Mesenchymal stem cell (in vitro differentiated cells and primary cell): ENCODE data around the gene TUBB4B.

ENCODE experiments used
- DNase-seq: peaks from one replicate; pipeline ENCODE4 v3.0.0-alpha.2; 2013
- H2AFZ ChIP-seq: one replicate; pipeline ENCODE4 v1.6.1; 2013; ENCODE audit warnings: low read depth, mild to moderate bottlenecking, control low read depth, inconsistent platforms, low read length, moderate library complexity
- H2AK5ac ChIP-seq: 2 replicates; pipeline ENCODE4 v1.6.1; 2013; ENCODE audit warnings: low read length, moderate library complexity, mild to moderate bottlenecking, inconsistent platforms; ENCODE audit not compliant: severe bottlenecking
- H2BK120ac ChIP-seq: one replicate; pipeline ENCODE4 v1.6.1; 2013; ENCODE audit warnings: low read depth, mild to moderate bottlenecking, inconsistent platforms, low read length, moderate library complexity
- H2BK12ac ChIP-seq, 2 experiments: one replicate each; pipeline ENCODE4 v1.6.1; 2013; ENCODE audit warnings: inconsistent platforms in 2 of 2, low read length in 2 of 2, mild to moderate bottlenecking in 2 of 2, moderate library complexity in 2 of 2, control low read depth in 1 of 2
- H2BK15ac ChIP-seq: one replicate; pipeline ENCODE4 v1.6.1; 2013; ENCODE audit warnings: mild to moderate bottlenecking, low read depth, inconsistent platforms; ENCODE audit not compliant: poor library complexity, severe bottlenecking
- H2BK5ac ChIP-seq: 2 replicates; pipeline ENCODE4 v1.6.1; 2013; ENCODE audit warnings: low read depth, mild to moderate bottlenecking, low read length, control low read depth, inconsistent platforms; ENCODE audit not compliant: poor library complexity, severe bottlenecking
- H3K14ac ChIP-seq, 2 experiments: one replicate each; pipeline ENCODE4 v1.6.1; 2013; ENCODE audit warnings: inconsistent platforms in 2 of 2, low read length in 2 of 2, control low read depth in 1 of 2, mild to moderate bottlenecking in 1 of 2, moderate library complexity in 1 of 2
- H3K18ac ChIP-seq, 2 experiments: one replicate each; pipeline ENCODE4 v1.6.1; 2013; ENCODE audit warnings: inconsistent platforms in 2 of 2, low read length in 2 of 2, control low read depth in 1 of 2, low read depth in 1 of 2, mild to moderate bottlenecking in 1 of 2
- H3K23ac ChIP-seq, 2 experiments: one replicate each; pipeline ENCODE4 v1.6.1; 2013; ENCODE audit warnings: inconsistent platforms in 2 of 2, low read length in 2 of 2, mild to moderate bottlenecking in 2 of 2, moderate library complexity in 2 of 2, control low read depth in 1 of 2
- H3K27ac ChIP-seq: 2 replicates; pipeline ENCODE4 v1.5.1; 2013; ENCODE audit warnings: mild to moderate bottlenecking, moderate library complexity, low read length, control low read depth, inconsistent platforms; ENCODE audit not compliant: poor library complexity, severe bottlenecking
- H3K27me3 ChIP-seq, 2 experiments: 2 replicates each; pipeline versions ENCODE4 v1.6.1 to v1.7.0; 2013; ENCODE audit warnings: low read length in 2 of 2, mild to moderate bottlenecking in 2 of 2, moderate library complexity in 2 of 2, control low read depth in 1 of 2, inconsistent platforms in 1 of 2; ENCODE audit not compliant: control insufficient read depth in 1 of 2, insufficient read depth in 1 of 2
- H3K36me3 ChIP-seq, 2 experiments: 2 replicates each; pipeline versions ENCODE4 v1.6.1 to v1.7.0; 2013; ENCODE audit warnings: low read length in 2 of 2, control low read depth in 1 of 2, inconsistent platforms in 1 of 2, low read depth in 1 of 2, mild to moderate bottlenecking in 1 of 2; ENCODE audit not compliant: insufficient read depth in 2 of 2, control insufficient read depth in 1 of 2
- H3K4ac ChIP-seq, 2 experiments: one replicate each; pipeline ENCODE4 v1.6.1; 2013; ENCODE audit warnings: inconsistent platforms in 2 of 2, low read length in 2 of 2, mild to moderate bottlenecking in 2 of 2, moderate library complexity in 2 of 2, control low read depth in 1 of 2, low read depth in 1 of 2
- H3K4me1 ChIP-seq: 2 replicates; pipeline ENCODE4 v1.6.1; 2013; ENCODE audit warnings: low read depth, low read length, control low read depth; ENCODE audit not compliant: control insufficient read depth, insufficient read depth
- H3K4me2 ChIP-seq: 2 replicates; pipeline ENCODE4 v1.6.1; 2013; ENCODE audit warnings: low read length, mild to moderate bottlenecking, inconsistent platforms; ENCODE audit not compliant: poor library complexity, severe bottlenecking
- H3K4me3 ChIP-seq, 2 experiments: 2 replicates each; pipeline versions ENCODE4 v1.5.1 to v1.7.0; 2013; ENCODE audit warnings: low read length in 2 of 2, mild to moderate bottlenecking in 2 of 2, control low read depth in 1 of 2, low read depth in 1 of 2; ENCODE audit not compliant: insufficient read depth in 1 of 2
- H3K79me1 ChIP-seq: replicated peaks from 2 replicates; pipeline ENCODE4 v1.6.1; 2013; ENCODE audit warnings: mild to moderate bottlenecking, control low read depth, low read length, inconsistent platforms; ENCODE audit not compliant: poor library complexity, severe bottlenecking
- H3K9ac ChIP-seq: 2 replicates; pipeline ENCODE4 v1.7.0; 2013; ENCODE audit warnings: mild to moderate bottlenecking, low read length, moderate library complexity
- H3K9me3 ChIP-seq: 2 replicates; pipeline ENCODE4 v1.7.0; 2013; ENCODE audit warnings: mild to moderate bottlenecking, low read length; ENCODE audit not compliant: control insufficient read depth
- H4K8ac ChIP-seq: one replicate; pipeline ENCODE4 v1.6.1; 2013; ENCODE audit warnings: inconsistent platforms, mild to moderate bottlenecking, low read length, moderate library complexity
- H4K91ac ChIP-seq: one replicate; pipeline ENCODE4 v1.6.1; 2013; ENCODE audit warnings: mild to moderate bottlenecking, low read length, inconsistent platforms
- WGBS: methylation state at CpG from one replicate; pipeline ENCODE4 v1.1.7; 2013; ENCODE audit warnings: mixed read lengths; 5-methylcytosine and 5-hydroxymethylcytosine counted together

The TUBB4B gene

DNA sequence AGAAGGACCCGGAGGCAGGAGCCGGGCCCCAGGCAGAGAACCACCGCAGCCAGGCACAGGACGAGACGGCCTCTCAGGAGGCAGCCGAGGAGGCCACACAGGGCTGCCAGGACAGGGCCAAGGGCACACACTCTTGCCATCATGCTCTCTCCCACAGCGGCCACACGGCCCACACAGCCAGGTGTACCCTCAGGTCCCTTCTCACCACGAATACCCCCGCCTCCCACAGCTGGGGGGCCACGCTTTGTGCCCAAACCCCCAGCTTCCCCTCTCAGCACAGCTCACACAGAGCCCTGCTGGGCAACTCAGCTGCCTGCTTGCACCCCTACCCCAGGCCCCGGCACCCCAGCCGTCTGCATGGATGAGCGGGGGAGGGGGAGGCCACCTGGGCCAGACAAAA lies 47.3 kb upstream of the TUBB4B start:
- Histone ChIP-seq H3K23ac (no peak overlapping the region), H3K9me3 (no peaks in the 10 kb centered on the region), H2AFZ (no peak overlapping the region), H3K9ac (no peak overlapping the region), H2BK120ac (no peak overlapping the region), H3K27me3 (no peaks in the 10 kb centered on the region), H2BK15ac (no peak overlapping the region), H3K18ac (no peak overlapping the region), H2AK5ac (no peak overlapping the region), H2BK5ac (no peak overlapping the region), H3K4me3 (no peak overlapping the region), H3K4me2 (no peak overlapping the region), H2BK12ac (no peak overlapping the region), H4K91ac (peak overlapping the region; percentile 11), H4K8ac (no peak overlapping the region), H3K36me3 (peaks cover 30 to 54% of the 10 kb centered on the region in 2 experiments), H3K14ac (no peak overlapping the region), H3K4ac (no peak overlapping the region), H3K79me1 (peaks cover 52% of the 10 kb centered on the region), H3K27ac (no peak overlapping the region), H3K4me1 (peaks cover 71% of the 10 kb centered on the region)
- 93% methylated on average over 14 of the region's 14 CpGs for WGBS
- no peak for DNase-seq

DNA sequence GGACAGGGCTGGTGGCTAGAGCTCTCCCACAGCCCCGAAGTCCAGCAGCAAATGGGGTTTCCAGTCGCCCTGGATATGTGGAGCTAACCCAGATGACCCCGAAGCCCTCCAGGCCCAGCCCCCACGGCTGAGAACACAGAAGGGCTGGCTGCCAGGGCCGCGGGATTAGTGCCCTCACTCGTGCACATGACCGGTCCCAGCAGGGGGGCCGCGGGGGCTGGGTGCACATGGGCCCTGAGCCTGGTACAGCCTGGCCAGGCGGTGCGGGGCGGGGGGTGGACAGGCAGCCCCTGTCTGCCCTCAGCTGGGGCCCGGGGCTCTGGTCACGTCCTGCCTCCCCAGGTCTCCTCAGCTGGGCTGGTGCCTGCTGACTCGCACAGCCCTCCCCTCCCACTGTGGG lies 46.7 kb upstream of the TUBB4B start:
- Histone ChIP-seq H3K4me3 (no peak overlapping the region), H3K9me3 (no peaks in the 10 kb centered on the region)

DNA sequence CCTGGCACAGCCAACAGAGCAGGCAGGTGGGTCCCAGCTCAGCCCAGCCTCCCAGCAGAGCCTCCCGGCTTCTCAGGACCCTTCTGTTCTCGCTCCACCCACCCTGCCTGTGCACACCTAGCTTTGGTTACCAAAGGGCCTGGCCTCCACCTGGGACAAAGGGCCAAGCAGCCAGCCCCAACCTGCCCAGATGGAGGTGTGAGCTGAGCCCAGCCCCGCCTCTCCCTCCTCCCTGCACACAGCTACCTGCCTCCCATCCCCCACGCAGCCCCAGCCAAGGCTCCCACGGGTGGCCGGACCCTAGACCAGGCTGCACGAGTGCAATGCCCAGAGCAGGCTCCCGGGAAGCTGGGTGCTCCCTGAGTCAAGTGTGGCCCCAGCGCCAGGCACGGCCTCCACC lies 46.2 kb upstream of the TUBB4B start:
- H3K4me2 ChIP-seq: no peak overlapping the region
- no peak overlapping the region for H2AK5ac ChIP-seq
- no peak overlapping the region for H2BK120ac ChIP-seq
- peak overlapping the region in 1 of 2 experiments; percentile 20 for H2BK12ac ChIP-seq
- no peak overlapping the region for H3K27ac ChIP-seq
- H4K91ac ChIP-seq: peak overlapping the region; percentile 41
- H3K23ac ChIP-seq: no peak overlapping the region
- DNase-seq: no peak
- no peak overlapping the region for H3K4me3 ChIP-seq
- H3K14ac ChIP-seq: no peak overlapping the region
- no peak overlapping the region for H2AFZ ChIP-seq
- no peaks in the 10 kb centered on the region for H3K9me3 ChIP-seq
- H3K9ac ChIP-seq: no peak overlapping the region
- H4K8ac ChIP-seq: no peak overlapping the region
- no peak overlapping the region for H2BK5ac ChIP-seq
- H3K4me1 ChIP-seq: peaks cover 75% of the 10 kb centered on the region
- H3K4ac ChIP-seq: no peak overlapping the region
- no peaks in the 10 kb centered on the region for H3K27me3 ChIP-seq
- peaks cover 52% of the 10 kb centered on the region for H3K79me1 ChIP-seq
- peaks cover 25 to 51% of the 10 kb centered on the region in 2 experiments for H3K36me3 ChIP-seq
- no peak overlapping the region for H2BK15ac ChIP-seq
- no peak overlapping the region for H3K18ac ChIP-seq
- WGBS: 80% methylated on average over 10 of the region's 10 CpGs

More for the DNA sequence above, 46.7 kb upstream of the TUBB4B start:
- no peak overlapping the region for H4K8ac ChIP-seq
- no peak overlapping the region for H3K23ac ChIP-seq
- H3K4ac ChIP-seq: no peak overlapping the region
- peaks cover 30 to 56% of the 10 kb centered on the region in 2 experiments for H3K36me3 ChIP-seq
- no peak overlapping the region for H3K14ac ChIP-seq
- WGBS: 83% methylated on average over 16 of the region's 16 CpGs
- H2BK12ac ChIP-seq: no peak overlapping the region
- H3K79me1 ChIP-seq: peaks cover 52% of the 10 kb centered on the region
- no peak overlapping the region for H3K27ac ChIP-seq
- no peak overlapping the region for H2BK120ac ChIP-seq
- H2AK5ac ChIP-seq: no peak overlapping the region
- peak overlapping the region; percentile 41 for H4K91ac ChIP-seq
- H2AFZ ChIP-seq: no peak overlapping the region
- DNase-seq: no peak
- H3K18ac ChIP-seq: no peak overlapping the region
- H2BK15ac ChIP-seq: no peak overlapping the region
- no peaks in the 10 kb centered on the region for H3K27me3 ChIP-seq
- peak overlapping the region; percentile 37 for H3K4me2 ChIP-seq
- H2BK5ac ChIP-seq: no peak overlapping the region
- H3K9ac ChIP-seq: no peak overlapping the region
- H3K4me1 ChIP-seq: peaks cover 76% of the 10 kb centered on the region

DNA sequence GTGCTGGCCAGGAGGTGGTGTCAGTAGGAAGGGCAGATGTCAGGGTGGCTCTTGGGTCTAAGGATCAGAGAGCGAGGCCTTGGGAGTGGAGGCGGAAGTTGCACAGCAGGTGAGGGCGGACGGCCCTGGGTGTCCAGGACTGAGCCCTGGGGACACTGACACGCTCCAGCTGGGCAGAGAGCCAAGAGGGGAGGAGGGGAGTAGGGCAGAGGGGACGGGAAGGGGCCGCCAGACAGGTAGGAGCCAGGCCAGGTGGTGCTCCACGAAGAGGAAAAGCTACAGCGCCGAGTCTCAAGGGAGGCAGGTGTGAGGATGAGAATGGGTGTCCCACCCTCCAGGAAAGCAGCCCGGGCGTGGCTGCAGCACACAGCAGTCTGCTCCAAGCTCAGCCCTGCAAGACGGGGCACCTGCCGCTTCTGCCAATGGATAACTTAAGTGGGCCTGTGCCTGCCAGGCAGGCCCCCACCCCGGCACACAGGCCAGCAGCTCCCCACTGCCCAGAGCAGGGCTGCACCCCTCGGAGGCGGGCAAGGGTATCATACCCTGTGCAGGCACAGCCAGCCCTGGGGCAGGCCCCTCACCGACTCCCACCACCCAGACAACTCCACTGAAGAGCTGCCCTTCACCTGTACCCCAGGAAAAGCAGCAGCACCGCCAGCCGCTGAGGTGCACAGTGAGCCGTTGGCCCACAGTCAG lies 45.4 kb upstream of the TUBB4B start:
- WGBS: 95% methylated on average over 20 of the region's 21 CpGs
- no peak overlapping the region for H3K4me2 ChIP-seq

More for the DNA sequence above, 45.4 kb upstream of the TUBB4B start:
- Histone ChIP-seq H2BK120ac (no peak overlapping the region), H3K36me3 (peaks cover 17 to 43% of the 10 kb centered on the region in 2 experiments), H3K4me1 (peaks cover 69% of the 10 kb centered on the region), H3K27me3 (no peaks in the 10 kb centered on the region), H3K27ac (no peak overlapping the region), H2AK5ac (no peak overlapping the region), H4K8ac (no peak overlapping the region), H3K9me3 (no peaks in the 10 kb centered on the region), H3K4ac (no peak overlapping the region), H4K91ac (peak overlapping the region; percentile 3), H2BK5ac (no peak overlapping the region), H3K79me1 (peaks cover 50% of the 10 kb centered on the region), H2BK15ac (no peak overlapping the region), H2AFZ (no peak overlapping the region), H3K9ac (no peak overlapping the region), H3K14ac (no peak overlapping the region), H3K4me3 (no peak overlapping the region), H2BK12ac (no peak overlapping the region), H3K23ac (no peak overlapping the region), H3K18ac (no peak overlapping the region)
- DNase-seq: no peak
